CD4-positive, alpha-beta T cell (primary cell): ENCODE measurements around the gene ZG16. TPM values are rescaled to one million over a fixed set of nuclear protein-coding genes. Genes with fewer than 3 reads are reported as not detected.

ENCODE experiments used
- ATAC-seq: fragments of 200-7000 bp; cut with Tn5 transposase; one replicate; pipeline ENCODE4 v1.10.0; 2022; ENCODE audit warnings: mild to moderate bottlenecking; ENCODE audit not compliant: poor library complexity
- CTCF ChIA-PET: fragments of 350-600 bp; sonication (Branson Sonifier 250); formaldehyde crosslinking; loops from one replicate; lab custom pipeline; 2021; ENCODE audit warnings: antibody characterized with exemption, inconsistent platforms; lab: Charles Lee
- POLR2A ChIA-PET: fragments of 350-600 bp; sonication (Branson Sonifier 250); formaldehyde crosslinking; loops from one replicate; lab custom pipeline; 2021; ENCODE audit warnings: antibody characterized with exemption, inconsistent platforms; lab: Charles Lee
- DNase-seq, 14 experiments: peaks; one replicate each; pipeline ENCODE4 v3.0.0-alpha.2; 2013 to 2020; ENCODE audit warnings: mixed read lengths in 2 of 14
- H3K27ac ChIP-seq, 2 donors: one replicate each; pipeline versions ENCODE4 v1.5.1 to v1.7.0; 2013; ENCODE audit warnings: low read length in 2 of 2, low read depth in 1 of 2, mild to moderate bottlenecking in 1 of 2
- H3K27me3 ChIP-seq, 2 experiments: 1 replicate in 1 of 2; 2 replicates in 1 of 2; pipeline versions ENCODE4 v1.6.1 to v1.7.0; 2013; ENCODE audit warnings: low read length in 2 of 2, control low read depth in 1 of 2, mild to moderate bottlenecking in 1 of 2, moderate library complexity in 1 of 2; ENCODE audit not compliant: insufficient read depth in 2 of 2, control insufficient read depth in 1 of 2
- H3K36me3 ChIP-seq: one replicate; pipeline ENCODE4 v1.6.1; 2013; ENCODE audit warnings: low read length, control low read depth; ENCODE audit not compliant: insufficient read depth
- H3K4me1 ChIP-seq: one replicate; pipeline ENCODE4 v1.6.1; 2013; ENCODE audit warnings: low read length, control low read depth; ENCODE audit not compliant: insufficient read depth
- H3K4me3 ChIP-seq: one replicate; pipeline ENCODE4 v1.5.1; 2013; ENCODE audit warnings: mild to moderate bottlenecking, low read length, moderate library complexity
- H3K9me3 ChIP-seq, 2 experiments: 1 replicate in 1 of 2; 2 replicates in 1 of 2; pipeline versions ENCODE4 v1.6.1 to v1.7.0; 2013; ENCODE audit warnings: low read length in 2 of 2, mild to moderate bottlenecking in 2 of 2, control low read depth in 1 of 2, moderate library complexity in 1 of 2; ENCODE audit not compliant: control insufficient read depth in 1 of 2, insufficient read depth in 1 of 2
- H3K27ac Mint-ChIP-seq: one replicate; pipeline ENCODE4 v1.8.0; 2020; ENCODE audit warnings: mixed read lengths
- H3K27me3 Mint-ChIP-seq: one replicate; pipeline ENCODE4 v1.8.0; 2021; ENCODE audit warnings: mixed read lengths
- H3K36me3 Mint-ChIP-seq: one replicate; pipeline ENCODE4 v1.8.0; 2021; ENCODE audit warnings: low read depth, mixed read lengths
- H3K4me1 Mint-ChIP-seq: one replicate; pipeline ENCODE4 v1.8.0; 2021; ENCODE audit warnings: low read depth, mixed read lengths
- H3K4me3 Mint-ChIP-seq: one replicate; pipeline ENCODE4 v1.8.0; 2020; ENCODE audit warnings: mild to moderate bottlenecking, mixed read lengths
- H3K9me3 Mint-ChIP-seq: one replicate; pipeline ENCODE4 v1.8.0; 2020; ENCODE audit warnings: mixed read lengths
- CTCF ChIP-seq: fragments of 200-600 bp; IDR thresholded peaks from one replicate; pipeline ENCODE4 v1.8.0; 2022; ENCODE audit warnings: antibody characterized with exemption, mild to moderate bottlenecking
- intact Hi-C, 2 experiments: fragments of 100-400 bp; cut with DNase I in 1 of 2; cut with micrococcal nuclease in 1 of 2; formaldehyde crosslinking; loops; one replicate each; pipeline versions ENCODE4 v1.15.1 to v1.9.0; 2023 to 2025; cut with DNase I, micrococcal nuclease
- total RNA-seq, 174 experiments: library from RNA in 2 of 174; stranded (reverse) in 2 of 174; gene quantifications; one replicate each; pipeline ENCODE4 v1.2.3 and lab custom pipeline; 2021 to 2026

ZG16 gene
- total RNA-seq, 2 experiments from 2014 or later = not detected

- ChIA-PET POLR2A (interaction anchor here (0.9 to 7.0 kb wide), 10 partner anchors 11 to 148 kb away, joined by 3 to 105 read pairs (median 8); partner anchors contain the start of genes KIF22, MAZ, PAGR1 and PRRT2), CTCF (interaction anchor here (1.3 to 7.3 kb wide), 5 partner anchors 9 to 125 kb away, joined by 3 to 49 read pairs (median 19); partner anchors contain the start of genes KIF22 and PAGR1)
- H3K27ac ChIP-seq = peak overlapping the region; percentile 14 to 40
- H3K9me3 ChIP-seq = no peaks in the 10 kb centered on the region
- DNase-seq = peak in 6 of 14 experiments; percentile 18 to 64 (median 48)
- peaks cover 19% of the 10 kb centered on the region for H3K36me3 ChIP-seq
- intact Hi-C loops = loop anchor here in 1 of 2 experiments (2.0 to 5.0 kb wide), 2 partner anchors 19 to 37 kb away; partner anchors contain the start of genes CDIPT and MAZ
- peaks cover 29% of the 10 kb centered on the region for H3K36me3 Mint-ChIP-seq
- H3K27me3 Mint-ChIP-seq = no peaks in the 10 kb centered on the region
- TF ChIP-seq CTCF = no peak
- H3K4me3 ChIP-seq = peak overlapping the region; percentile 13
- peaks cover 100% of the 10 kb centered on the region for H3K4me1 ChIP-seq
- peaks cover 79% of the 10 kb centered on the region for H3K4me1 Mint-ChIP-seq
- H3K27me3 ChIP-seq = no peaks in the 10 kb centered on the region
- peak overlapping the region; percentile 84 for H3K4me3 Mint-ChIP-seq
- H3K27ac Mint-ChIP-seq = peak overlapping the region; percentile 83
- H3K9me3 Mint-ChIP-seq = no peaks in the 10 kb centered on the region
- ATAC-seq = peak; percentile 22
Observed at GRCh38 chr16:29825145-29826044, 47.3 kb downstream of the ZG16 start.

GRCh38 chr16:29826342-29826695 is 48.3 kb downstream of the ZG16 start:
- H3K27me3 Mint-ChIP-seq = no peaks in the 10 kb centered on the region
- ATAC-seq (no peak), DNase-seq (no peak)
- H3K4me1 ChIP-seq = peaks cover 94% of the 10 kb centered on the region
- no peaks in the 10 kb centered on the region for H3K9me3 ChIP-seq
- H3K36me3 Mint-ChIP-seq = peaks cover 32% of the 10 kb centered on the region
- H3K27me3 ChIP-seq = no peaks in the 10 kb centered on the region
- H3K4me3 ChIP-seq = no peak overlapping the region
- peaks cover 75% of the 10 kb centered on the region for H3K4me1 Mint-ChIP-seq
- H3K36me3 ChIP-seq = peaks cover 28% of the 10 kb centered on the region
- H3K27ac Mint-ChIP-seq = peak overlapping the region; percentile 83
- H3K27ac ChIP-seq = peak overlapping the region in 1 of 2 donors; percentile 14
- no peak for TF ChIP-seq CTCF
- H3K4me3 Mint-ChIP-seq = peak overlapping the region; percentile 85
- no peaks in the 10 kb centered on the region for H3K9me3 Mint-ChIP-seq
- intact Hi-C loops = loop anchor here in 1 of 2 experiments (2.0 to 5.0 kb wide), 2 partner anchors 20 to 36 kb away; partner anchors contain the start of genes CDIPT and MAZ
- POLR2A ChIA-PET = interaction anchor here (0.9 to 7.0 kb wide), 14 partner anchors 12 to 239 kb away, joined by 3 to 105 read pairs (median 6); partner anchors contain the start of genes ALDOA, CDIPT, HIRIP3 and KIF22
- CTCF ChIA-PET = interaction anchor here (0.6 to 7.3 kb wide), 7 partner anchors 10 to 126 kb away, joined by 3 to 49 read pairs (median 5); partner anchors contain the start of gene PAGR1

- Histone ChIP-seq H3K4me1 (peaks cover 49% of the 10 kb centered on the region), H3K4me3 (no peak overlapping the region), H3K27me3 (no peaks in the 10 kb centered on the region), H3K27ac (no peak overlapping the region), H3K36me3 (peaks cover 57% of the 10 kb centered on the region), H3K9me3 (no peaks in the 10 kb centered on the region)
- DNase-seq (no peak), ATAC-seq (no peak)
- H3K9me3 Mint-ChIP-seq = no peaks in the 10 kb centered on the region
- H3K27me3 Mint-ChIP-seq = no peaks in the 10 kb centered on the region
- peaks cover 39% of the 10 kb centered on the region for H3K4me1 Mint-ChIP-seq
- H3K27ac Mint-ChIP-seq = peak overlapping the region; percentile 83
- intact Hi-C loops = no loop called here
- CTCF ChIA-PET = no interaction called here
- no peak for TF ChIP-seq CTCF
- POLR2A ChIA-PET = no interaction called here
- H3K4me3 Mint-ChIP-seq = no peak overlapping the region
- peaks cover 58% of the 10 kb centered on the region for H3K36me3 Mint-ChIP-seq
Observed at GRCh38 chr16:29830774-29831173, 52.7 kb downstream of the ZG16 start.
